ENCODE measurements around the gene ADCY5. TPM values are rescaled to one million over a fixed set of nuclear protein-coding genes. Genes with fewer than 3 reads are reported as not detected.
A peak's percentile ranks its signal among the peaks of the same experiment; 100 is the strongest.

Gene ADCY5
- total RNA-seq, 1 donor from 2014 or later = 0.13 TPM

DNA sequence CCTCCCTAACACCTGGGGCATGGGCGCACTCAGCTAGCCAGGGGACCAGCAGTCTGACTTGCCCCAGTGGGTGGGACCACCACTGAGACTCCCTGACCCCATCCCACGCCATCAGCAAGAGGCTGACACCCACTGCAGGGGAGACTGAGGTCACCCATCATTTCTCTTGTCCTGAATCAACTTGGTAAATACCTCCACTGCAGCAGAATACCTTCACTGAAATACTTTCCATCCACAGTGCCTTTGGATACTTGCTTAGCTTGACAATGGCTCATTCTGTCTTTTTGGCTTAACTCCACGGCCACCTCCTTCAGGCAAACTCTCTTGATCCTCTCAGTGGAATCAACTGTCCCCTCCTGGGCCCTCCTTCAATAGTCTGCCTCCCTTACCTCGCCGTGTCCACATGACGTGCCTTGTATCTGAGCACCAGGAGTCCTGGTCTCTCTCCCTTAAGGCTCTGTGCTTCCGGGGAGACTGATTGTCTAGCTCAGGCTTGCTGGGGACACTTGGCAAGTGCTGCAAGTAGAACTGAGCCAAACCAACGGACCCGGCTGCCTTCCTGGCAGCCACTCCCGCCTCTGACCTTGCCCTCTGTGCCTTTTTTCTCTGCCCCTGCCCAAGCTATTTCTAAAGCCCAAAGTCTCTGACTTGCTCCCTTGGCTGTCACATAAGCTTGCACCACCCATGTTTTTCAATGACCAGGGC, 119.1 kb downstream of the ADCY5 start:
- no peak for DNase-seq (ENCODE audit: low read depth)

DNA sequence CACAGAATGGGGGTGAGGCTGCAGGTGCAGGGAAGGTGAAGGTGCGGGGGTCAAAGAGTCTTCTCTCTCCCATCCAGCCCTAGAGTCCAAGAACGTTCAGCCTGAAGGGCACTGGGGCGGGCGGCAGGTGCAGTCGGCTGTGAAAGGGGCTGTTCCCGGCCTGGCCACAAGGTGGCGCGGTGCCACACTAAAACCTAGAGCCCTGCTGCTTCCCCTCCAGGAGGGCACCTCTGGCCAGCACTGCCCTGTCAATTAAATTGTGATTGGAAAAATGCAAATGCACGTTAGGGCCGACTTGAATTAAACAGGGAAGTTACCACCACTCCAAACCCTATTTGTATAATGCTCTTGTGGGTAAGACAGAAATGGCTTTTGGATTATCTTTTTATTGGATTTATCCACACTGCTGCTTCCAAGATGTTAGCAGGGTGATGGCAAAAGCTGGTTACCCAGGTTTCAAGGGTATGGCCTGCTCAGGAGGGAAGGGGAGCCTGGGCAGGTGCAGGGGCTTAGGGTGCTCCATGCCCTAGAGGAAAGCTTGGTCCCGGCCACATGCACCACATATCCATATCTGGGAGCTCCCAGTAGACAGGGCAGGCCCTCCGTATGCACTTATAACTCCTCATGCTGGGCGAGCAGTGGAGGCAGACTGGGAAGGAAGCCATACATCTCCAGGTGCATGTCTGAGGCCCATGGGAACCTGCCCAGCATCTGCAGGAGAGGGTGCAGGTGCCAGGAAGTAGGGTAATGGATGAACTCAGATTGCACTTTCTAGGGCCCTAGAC, 119.8 kb downstream of the ADCY5 start:
- peak; percentile 63 for DNase-seq (ENCODE audit: low read depth)

DNA sequence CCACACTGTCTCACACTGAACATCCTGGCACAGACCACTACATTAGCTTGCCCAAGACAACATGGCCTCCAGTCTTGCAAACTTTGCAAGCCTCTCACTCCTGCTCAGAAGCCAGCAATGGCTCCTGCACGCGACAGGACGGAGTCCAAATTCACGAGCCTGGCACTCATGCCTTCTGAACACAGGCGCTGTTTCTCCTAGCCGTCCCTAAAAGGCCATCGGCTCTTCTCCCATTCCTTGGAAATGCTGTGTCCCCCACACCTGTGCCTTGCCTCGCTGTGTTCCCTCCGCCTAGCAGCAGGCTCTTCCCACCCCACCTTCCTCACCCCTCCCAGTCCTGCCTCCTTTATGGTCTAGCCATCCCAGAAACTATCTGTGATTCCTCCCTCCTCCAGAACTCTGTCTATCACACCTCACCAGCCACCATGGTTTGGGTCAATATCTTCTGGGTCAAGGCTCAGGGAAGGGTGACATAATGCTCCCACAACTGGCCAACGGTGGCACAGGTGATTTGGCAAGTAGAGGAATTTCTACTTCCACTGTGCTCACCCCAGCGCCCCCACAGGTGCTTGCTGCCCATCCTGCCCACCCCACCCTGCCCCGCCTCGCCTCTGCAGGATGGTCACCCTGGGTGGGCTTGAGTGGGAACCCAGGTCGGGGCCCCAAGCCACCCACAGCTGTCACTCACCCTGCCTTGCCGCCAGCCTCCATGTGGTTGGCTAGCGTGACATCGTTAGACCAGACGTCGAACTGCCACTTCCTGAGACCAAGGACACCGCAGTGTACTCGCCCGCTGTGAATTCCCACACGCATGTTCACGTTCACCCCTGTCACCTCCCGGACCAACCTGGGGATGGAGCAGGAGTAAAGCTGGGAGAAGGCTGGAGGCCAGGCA, 120.7 kb downstream of the ADCY5 start:
- no peak for DNase-seq (ENCODE audit: low read depth)

DNA sequence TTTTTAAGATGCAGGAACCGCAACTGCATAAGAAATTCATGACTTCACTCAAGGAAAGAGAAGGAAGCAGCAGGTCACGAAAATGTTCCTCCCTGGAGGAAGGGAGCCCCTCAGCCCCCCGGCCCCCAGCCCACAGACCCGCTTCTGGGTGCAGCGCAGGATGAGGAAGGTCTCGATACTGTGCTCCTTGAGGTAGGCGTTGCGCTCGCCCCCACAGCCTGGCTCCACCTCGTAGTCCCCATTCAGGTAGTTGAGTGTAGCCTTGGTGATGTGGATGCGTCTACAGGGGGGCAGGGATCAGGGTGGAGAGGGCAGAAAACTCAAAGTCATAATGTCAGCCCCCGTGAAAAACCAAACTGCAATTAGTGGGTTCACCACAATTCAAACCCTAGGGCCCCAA, 121.4 kb downstream of the ADCY5 start:
- DNase-seq (ENCODE audit: low read depth) = no peak

DNA sequence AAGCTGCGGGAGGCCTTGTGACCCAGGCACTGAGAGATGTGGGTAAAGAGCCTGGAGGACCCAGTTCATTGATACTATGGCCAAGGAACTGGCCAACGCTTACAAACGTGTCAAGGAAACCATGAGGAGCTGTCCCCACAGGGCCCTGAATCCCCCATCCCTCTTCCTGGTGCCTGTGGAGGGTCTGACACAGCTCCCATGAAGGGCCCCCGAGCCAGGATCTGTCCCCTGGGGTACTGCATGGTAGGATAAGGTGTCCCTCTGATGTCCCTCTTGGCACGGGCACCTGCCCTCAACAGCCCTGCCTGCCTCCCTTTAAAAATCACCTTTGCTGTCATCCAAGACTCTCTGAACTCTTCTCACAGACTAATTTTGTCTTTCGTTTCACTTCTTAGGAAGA, 122.4 kb downstream of the ADCY5 start:
- DNase-seq (ENCODE audit: low read depth) = no peak

DNA sequence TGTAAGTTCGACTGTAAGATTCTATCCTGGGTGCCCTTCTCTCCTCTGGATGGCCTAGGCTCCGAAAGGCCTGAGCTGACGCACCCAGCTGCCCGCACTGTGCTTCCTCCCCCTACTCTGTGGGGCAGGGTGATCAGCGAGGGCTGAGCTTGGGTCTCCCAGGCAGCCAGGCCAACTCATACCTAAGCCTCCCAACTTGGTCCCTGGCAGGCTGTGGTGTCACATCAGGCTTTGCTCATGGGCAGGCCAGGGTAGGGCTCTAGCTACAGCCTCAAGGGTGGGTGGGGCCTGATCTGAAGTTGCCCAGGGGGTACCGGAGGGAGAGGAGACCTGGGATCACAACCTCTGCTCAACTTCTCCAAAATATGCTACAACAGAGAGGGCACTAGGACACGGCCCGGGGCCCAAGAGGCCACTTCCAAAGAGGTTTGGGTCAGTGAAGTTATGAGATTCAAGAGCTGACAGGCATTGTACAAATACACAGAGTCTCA, 123.1 kb downstream of the ADCY5 start:
- DNase-seq (ENCODE audit: low read depth) = no peak

DNA sequence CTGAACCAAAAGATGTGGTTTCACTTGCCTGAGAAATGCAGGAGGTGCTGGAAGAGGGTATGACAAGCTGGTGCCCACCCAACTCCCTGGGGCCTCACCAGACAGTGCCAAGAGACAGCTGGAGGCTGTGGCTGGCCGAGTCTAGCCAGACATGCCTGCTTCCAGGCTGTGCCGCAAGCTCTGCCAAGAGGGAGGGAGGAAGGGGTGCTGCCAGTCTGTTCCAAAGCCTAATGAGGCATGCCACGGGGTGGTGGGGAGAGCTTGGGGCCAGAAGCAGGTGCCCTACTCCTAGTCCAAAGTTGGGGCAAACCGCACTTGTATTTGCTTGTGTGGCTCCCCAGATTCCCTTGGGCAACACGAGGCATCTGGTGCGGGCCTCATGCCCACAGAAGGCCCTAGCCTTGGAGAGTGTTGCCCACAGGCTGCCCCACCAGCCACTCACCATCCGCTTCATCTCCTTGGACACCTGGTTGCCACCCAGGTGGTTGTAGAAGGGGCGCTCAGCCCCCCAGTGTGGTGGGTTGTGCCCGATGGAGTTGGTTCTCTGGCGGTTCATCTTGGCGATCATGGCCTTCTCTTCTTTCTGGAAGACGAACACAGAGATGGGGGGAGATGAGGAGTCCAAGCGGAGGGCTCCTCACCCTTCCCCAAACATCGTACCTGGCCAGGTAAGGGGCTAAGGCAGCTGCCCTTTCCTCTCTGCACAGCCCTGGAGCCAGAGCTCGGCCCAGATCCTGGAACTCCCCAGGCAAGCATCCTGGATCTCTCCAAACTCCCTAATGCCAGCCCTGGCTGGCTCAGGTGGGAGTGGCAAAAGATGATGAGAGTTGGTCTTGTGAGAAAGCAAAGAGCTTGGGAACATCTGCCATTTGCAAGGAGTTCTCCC, 123.8 kb downstream of the ADCY5 start:
- DNase-seq (ENCODE audit: low read depth) = peak; percentile 53

DNA sequence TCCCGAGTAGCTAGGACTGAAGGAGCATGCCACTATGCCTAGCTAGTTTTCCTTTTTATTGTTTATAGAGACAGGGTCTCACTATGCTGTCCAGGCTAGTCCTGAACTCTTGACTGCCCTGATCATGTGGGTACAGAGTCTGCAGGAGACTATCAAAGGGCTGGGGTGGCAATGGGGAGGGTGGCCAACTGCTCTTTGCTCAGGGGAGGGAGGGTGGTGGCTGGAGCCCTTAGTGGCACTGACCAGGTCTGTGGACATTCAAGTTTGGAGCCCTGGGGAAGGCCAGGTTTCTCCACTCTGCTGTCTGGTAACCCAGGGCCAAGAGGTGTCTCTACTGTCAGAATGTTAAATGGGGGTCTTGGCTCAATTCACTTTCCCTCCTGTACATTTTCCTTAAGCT, 125.1 kb downstream of the ADCY5 start:
- DNase-seq (ENCODE audit: low read depth) = no peak

DNA sequence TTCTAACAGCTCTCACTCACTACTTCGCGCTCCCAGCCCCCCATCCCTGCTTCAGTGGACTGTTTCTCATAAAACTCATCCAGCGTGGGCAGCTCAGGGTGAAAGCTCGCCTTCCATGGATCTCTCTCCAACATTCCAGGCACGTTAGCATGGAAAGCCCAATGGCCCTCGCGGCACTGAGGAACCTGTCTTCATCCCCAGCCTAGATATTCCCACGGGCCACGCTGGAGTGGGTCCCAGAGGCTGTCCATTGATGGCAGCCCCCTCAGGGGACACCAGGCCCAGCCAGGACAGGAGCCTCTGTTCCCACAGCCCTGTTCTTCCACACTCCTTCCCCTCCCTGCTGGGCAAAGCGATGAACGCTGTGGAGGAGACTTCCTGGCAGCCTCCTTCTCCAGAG, 126.0 kb downstream of the ADCY5 start:
- no peak for DNase-seq (ENCODE audit: low read depth)

DNA sequence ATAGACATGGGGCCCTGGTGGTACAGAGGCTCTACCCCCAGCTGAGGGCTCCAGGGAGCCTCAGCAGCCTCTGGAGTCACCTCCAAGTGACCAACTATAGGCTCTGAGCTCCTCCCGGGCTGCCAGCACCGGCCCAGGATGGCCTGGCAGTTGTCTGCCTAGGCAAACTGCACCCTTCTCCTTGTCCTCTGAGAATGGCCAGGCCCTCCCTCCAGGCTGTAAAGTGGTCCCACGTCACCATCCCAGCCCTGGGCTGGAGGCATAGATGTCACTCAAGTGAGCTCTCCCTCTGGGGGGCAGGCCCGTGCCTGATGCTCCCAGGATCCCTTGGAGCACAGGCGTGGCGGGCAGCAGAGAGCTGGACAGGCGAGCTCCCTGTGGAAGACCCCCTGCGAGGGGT, 127.1 kb downstream of the ADCY5 start:
- no peak for DNase-seq (ENCODE audit: low read depth)

DNA sequence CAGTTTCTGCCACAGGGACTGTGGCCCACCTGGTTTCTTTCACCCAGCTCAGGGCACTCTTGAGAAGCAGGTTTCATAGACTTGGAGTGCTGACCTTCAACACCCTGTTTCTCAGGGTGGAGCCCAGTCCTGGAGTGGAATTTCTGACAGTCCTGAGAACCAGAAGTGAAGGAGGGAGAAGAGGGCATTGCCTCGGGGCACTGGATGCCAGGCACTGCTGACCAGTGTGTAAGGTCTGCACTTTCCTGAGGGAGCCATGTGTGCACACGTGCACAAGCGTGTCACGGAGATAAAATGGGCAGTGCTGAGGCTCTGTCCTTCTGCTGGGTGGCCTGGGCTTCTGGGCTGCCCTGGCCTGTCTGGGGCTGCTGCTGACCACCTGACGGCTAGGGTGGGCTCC, 128.7 kb downstream of the ADCY5 start:
- no peak for DNase-seq (ENCODE audit: low read depth)

DNA sequence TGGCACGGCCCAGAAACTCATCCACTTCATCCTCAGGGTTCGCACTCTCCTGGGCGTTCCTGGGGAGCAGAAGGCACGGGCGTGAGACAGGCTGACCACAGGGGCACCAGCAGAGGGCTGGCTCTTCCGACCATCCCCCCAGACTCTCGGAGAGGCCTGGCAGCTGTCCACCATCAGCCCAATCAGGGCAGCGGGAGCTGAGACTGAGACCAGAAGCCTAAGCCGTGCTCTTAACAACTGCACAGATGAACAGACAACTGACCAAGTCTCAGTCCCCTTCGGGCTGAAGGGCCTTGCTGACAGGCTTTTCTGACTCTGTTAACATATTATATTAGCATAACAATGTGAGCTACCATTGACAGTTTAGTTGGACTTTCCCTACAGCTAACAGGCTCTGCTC, 129.1 kb downstream of the ADCY5 start:
- peak; percentile 19 for DNase-seq (ENCODE audit: low read depth)

DNA sequence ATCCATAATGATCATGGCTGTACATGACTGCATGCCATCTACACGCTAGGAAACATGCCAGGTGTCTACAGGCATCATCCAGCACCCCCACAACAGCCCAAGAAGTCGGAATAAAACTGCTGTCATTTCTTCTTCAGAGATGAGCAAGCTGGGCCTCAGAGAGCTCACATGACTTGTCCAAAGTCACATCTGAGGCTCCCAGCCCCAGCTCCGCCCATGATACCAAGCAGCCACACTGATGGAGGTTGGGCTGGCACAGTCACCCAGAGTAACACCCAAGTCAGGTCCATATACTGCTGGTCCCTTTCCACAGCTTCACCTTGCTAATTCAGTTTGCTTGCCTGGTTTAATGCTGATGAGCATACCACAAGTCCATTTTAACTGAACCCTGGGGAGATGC, 130.5 kb downstream of the ADCY5 start:
- DNase-seq (ENCODE audit: low read depth) = no peak

DNA sequence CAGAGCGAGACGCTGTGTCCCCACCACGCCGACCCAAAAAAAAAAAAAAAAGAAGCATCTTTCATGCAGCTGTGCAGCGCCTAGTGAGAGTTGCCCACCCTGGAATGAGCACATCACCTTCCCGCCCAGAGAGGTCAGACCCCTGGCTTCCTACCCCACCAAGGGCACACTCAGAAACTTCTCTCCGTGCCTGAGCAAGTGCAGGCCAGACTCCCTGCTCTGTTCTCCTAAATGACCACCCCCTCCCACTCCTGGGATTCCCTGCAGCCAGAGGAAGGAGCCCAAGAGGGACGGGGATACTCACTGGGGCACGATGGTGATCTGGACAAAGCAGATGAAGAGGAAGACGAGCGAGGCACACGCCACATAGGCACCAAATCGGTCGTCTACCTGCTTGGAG, 131.2 kb downstream of the ADCY5 start:
- no peak for DNase-seq (ENCODE audit: low read depth)

DNA sequence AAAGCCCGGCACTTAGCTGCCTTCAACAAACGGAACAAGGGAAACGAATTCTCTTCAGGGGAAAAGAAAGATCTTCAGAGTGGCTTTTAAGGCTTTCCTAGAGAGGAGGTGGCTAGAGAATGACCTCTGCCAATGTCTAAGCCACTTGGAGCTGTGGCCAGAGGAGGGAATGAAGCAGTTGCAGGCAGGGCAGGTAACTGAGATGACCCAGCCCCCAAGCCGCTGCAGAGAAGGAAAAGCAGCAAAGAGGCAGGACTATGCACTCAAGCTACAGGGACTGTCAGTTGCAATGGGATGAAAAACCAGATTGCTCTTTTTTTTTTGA, 133.7 kb downstream of the ADCY5 start:
- no peak for DNase-seq (ENCODE audit: low read depth)

DNA sequence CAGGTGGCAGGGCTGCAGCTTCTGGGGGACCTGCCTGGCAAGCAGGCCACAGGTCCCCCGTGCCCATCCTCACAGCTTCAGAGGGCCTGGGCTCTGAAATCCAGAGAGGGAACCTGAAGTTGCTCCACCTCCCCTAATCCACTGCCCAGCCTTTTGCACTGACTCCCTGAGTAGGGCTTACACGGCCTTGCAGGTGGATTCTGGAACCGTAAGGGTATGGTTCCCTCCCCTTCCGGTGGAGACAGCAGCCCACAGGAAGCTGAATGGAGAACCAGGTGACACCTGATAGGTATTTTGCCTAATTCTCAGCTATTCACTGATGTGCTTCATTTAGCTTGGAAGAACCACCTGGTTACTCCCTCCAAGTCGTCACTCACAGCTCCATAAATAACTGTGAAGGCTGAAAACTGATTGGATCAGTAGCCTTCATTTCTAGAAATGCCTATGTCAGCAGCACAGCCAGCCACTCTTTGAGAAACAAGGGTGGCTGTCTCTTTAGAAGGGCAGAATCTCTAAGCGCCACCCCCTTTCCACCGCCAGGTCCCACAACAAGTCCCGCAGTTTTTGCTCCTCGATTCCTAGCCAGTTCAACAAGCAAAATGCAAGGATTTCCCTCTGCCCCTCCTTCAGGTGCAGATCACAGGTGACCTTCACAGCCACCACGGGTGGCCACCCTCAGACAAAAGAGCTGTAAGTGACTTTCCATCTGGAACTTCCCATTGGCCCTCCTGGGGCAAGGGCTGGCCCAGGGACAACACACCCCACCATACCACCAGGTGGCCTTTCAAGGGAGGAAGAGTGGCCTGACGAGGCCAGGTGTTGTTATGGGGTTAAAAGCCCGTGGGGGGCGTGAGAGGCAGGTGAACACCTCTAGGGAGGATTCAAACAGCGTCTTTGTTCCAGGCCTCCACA, 134.3 kb downstream of the ADCY5 start:
- no peak for DNase-seq (ENCODE audit: low read depth)

DNA sequence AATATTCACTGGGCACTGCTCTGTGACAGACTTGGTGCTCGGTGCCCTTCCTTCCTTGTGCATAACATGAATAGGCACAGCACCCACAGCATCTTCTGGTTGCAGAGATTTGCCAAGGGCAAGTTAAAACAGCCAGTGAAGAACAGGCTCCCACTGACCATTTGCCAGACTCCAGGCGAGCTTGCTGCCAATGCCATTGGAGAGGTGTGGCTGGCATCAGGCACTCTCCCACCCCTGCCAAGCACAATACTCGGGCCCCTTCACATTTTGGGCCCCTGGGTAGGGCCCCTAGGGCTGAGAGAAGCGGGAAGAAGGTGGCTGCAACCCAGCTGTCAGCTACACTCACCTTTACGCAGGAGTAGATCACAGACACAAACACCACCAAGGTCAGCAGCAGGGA, 135.0 kb downstream of the ADCY5 start:
- no peak for DNase-seq (ENCODE audit: low read depth)

DNA sequence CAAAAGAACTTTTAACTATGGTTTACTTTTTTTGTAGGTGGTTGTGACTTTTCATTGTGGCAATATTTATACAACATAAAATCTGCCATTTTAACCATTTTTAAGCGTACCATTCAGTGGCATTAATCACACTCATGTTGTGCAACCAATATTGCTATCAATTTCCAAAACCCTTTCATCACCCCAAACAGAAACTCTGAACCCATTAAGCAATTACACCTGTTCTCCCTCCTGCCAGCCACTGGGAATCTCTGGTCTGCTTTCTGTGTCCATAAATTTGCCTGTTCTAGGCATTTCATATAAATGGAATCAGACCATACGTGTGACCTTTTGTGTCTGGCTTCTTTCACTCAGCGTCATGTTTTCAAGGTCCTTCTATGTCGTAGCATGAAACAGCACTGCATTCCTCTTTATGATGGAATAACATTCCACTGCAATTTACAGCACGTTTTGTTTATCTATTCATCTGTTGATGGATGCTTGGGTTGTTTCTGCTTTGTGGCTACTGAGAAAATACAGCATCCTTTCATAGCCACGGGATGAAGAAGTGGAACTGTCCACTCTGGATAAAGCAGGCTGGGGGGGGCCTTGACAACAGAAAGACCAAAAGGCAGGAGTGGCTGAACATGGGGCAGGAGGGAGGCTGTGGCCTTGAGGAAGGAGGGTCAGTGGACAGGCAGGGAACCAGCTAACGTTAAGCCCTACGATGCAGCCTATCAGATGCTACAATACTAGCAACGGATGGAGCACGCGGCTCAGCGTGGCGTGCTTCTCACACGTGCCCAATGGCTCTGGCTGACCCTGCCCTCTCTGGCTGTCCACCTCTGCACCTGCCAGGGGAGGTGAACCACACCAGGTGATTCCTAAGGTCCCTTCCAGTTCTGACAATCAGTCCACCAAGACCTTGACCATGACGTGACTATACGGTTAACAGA, 136.3 kb downstream of the ADCY5 start:
- DNase-seq (ENCODE audit: low read depth) = no peak

DNA sequence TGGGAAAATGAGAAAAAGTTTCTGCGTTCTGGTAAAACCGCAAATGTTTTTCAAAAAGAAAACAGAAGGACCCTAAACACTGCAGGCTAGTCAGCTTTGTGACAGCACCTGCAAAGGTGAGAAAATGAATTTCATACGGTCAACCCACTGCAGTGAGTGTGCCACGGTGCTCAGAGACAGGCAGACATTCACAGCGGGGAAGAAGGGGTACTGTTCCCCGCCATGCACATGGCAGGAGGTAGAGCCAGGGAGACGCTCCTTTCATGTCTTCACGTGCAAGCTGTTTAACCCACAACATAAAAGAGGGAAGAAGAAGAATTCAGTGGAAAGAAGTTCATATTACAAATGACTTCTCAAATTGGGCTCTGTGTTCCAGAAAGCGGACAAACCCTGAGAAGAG, 137.7 kb downstream of the ADCY5 start:
- no peak for DNase-seq (ENCODE audit: low read depth)
